PFSK-1 (cell line): ENCODE measurements around the gene FAH.

Experiments
- FOXP2 ChIP-seq: optimal IDR thresholded peaks from 2 replicates; pipeline ENCODE3; 2011; ENCODE audit warnings: borderline replicate concordance, control low read depth, inconsistent platforms; ENCODE audit not compliant: insufficient read depth; ENCODE audit errors: extremely low read length, extremely low read depth
- POLR2AphosphoS5 ChIP-seq: IDR thresholded peaks from 2 replicates; pipeline ENCODE4 v1.6.1; 2012; ENCODE audit warnings: low read depth, mild to moderate bottlenecking, control low read depth, low read length, moderate library complexity
- REST ChIP-seq, 2 experiments: IDR thresholded peaks; 2 replicates each; pipeline versions ENCODE4 v1.6.1 to v1.8.0; 2011 to 2012; ENCODE audit warnings: low read depth in 2 of 2, low read length in 2 of 2, control low read depth in 1 of 2, inconsistent platforms in 1 of 2, mild to moderate bottlenecking in 1 of 2, moderate library complexity in 1 of 2; ENCODE audit not compliant: insufficient read depth in 1 of 2
- SIN3A ChIP-seq: IDR thresholded peaks from 2 replicates; pipeline ENCODE4 v1.6.1; 2012; ENCODE audit warnings: mild to moderate bottlenecking, low read length, moderate library complexity, borderline replicate concordance; ENCODE audit not compliant: insufficient read depth
- TAF1 ChIP-seq: IDR thresholded peaks from 2 replicates; pipeline ENCODE4 v1.6.1; 2012; ENCODE audit warnings: low read length, control low read depth, borderline replicate concordance; ENCODE audit not compliant: insufficient read depth

Gene FAH

GRCh38 chr15:80191897-80192595 lies 39.2 kb downstream of the FAH start:
- TF ChIP-seq SIN3A (no peak), REST (IDR thresholded peaks at IDR 0.05; ENCODE audit: insufficient read depth in 1 of 2, low read depth in 2 of 2, low read length in 2 of 2) (no peak), FOXP2 (no peak), TAF1 (no peak), POLR2AphosphoS5 (no peak)

- TF ChIP-seq POLR2AphosphoS5: no peak
- no peak for TF ChIP-seq SIN3A
- TF ChIP-seq REST (IDR thresholded peaks at IDR 0.05; ENCODE audit: insufficient read depth in 1 of 2, low read depth in 2 of 2, low read length in 2 of 2): no peak
- TF ChIP-seq FOXP2: no peak
- TF ChIP-seq TAF1: no peak
These were observed 41.4 kb downstream of the FAH start for GRCh38 chr15:80194186-80194585.

- no peak for TF ChIP-seq TAF1
- TF ChIP-seq REST (IDR thresholded peaks at IDR 0.05; ENCODE audit: insufficient read depth in 1 of 2, low read depth in 2 of 2, low read length in 2 of 2): no peak
- TF ChIP-seq POLR2AphosphoS5: no peak
- TF ChIP-seq SIN3A: no peak
- no peak for TF ChIP-seq FOXP2
These were observed 42.1 kb downstream of the FAH start for GRCh38 chr15:80194914-80195313.

GRCh38 chr15:80199366-80199765 lies 46.6 kb downstream of the FAH start:
- no peak for TF ChIP-seq TAF1
- no peak for TF ChIP-seq POLR2AphosphoS5
- no peak for TF ChIP-seq SIN3A
- no peak for TF ChIP-seq REST (IDR thresholded peaks at IDR 0.05; ENCODE audit: insufficient read depth in 1 of 2, low read depth in 2 of 2, low read length in 2 of 2)
- no peak for TF ChIP-seq FOXP2

- TF ChIP-seq TAF1 (no peak), POLR2AphosphoS5 (no peak), SIN3A (no peak), REST (IDR thresholded peaks at IDR 0.05; ENCODE audit: insufficient read depth in 1 of 2, low read depth in 2 of 2, low read length in 2 of 2) (no peak), FOXP2 (no peak)
These were observed 47.1 kb downstream of the FAH start for GRCh38 chr15:80199869-80200268.
